Activated CD8-positive, alpha-beta memory T cell treated with anti-CD3 and anti-CD28 coated beads, Interleukin-2, amount 50 U/mL, for 1 hour (primary cell): ENCODE measurements around the gene GFRA4.
"Not testable (repeated sequence)": the region's sequence is repeated elsewhere in the genome, so short reads cannot be mapped to it uniquely, and the experiment has no call there.

Source experiments
- DNase-seq: peaks from one replicate; pipeline ENCODE4 v3.0.0-alpha.2; 2020; ENCODE audit errors: extremely low read depth

GFRA4 gene

GRCh38 chr20:3615171-3615840 lies 47.9 kb downstream of the GFRA4 start:
- not testable (repeated sequence) for DNase-seq

GRCh38 chr20:3614466-3614865 lies 48.7 kb downstream of the GFRA4 start:
- no peak for DNase-seq

- DNase-seq = no peak
These were observed 49.3 kb downstream of the GFRA4 start for GRCh38 chr20:3613821-3614440.

- DNase-seq = no peak
These were observed 50.2 kb downstream of the GFRA4 start for GRCh38 chr20:3612795-3613572.

- no peak for DNase-seq
These were observed 51.3 kb downstream of the GFRA4 start for GRCh38 chr20:3611901-3612300.
